Endodermal cell (in vitro differentiated cells): ENCODE results near the gene STK39. TPM values are rescaled to one million over a fixed set of nuclear protein-coding genes. Genes with fewer than 3 reads are reported as not detected.

Source experiments
- DNase-seq: peaks from one replicate; pipeline ENCODE4 v3.0.0-alpha.2; 2017
- H3K27ac ChIP-seq: 2 replicates; pipeline ENCODE4 v1.5.1; 2013; ENCODE audit warnings: mild to moderate bottlenecking, low read depth, low read length, moderate library complexity
- H3K27me3 ChIP-seq: 2 replicates; pipeline ENCODE4 v1.6.1; 2013; ENCODE audit warnings: mild to moderate bottlenecking, low read length, moderate library complexity; ENCODE audit not compliant: insufficient read depth, control insufficient read depth, poor library complexity, severe bottlenecking
- H3K36me3 ChIP-seq: 2 replicates; pipeline ENCODE4 v1.7.0; 2013; ENCODE audit warnings: mild to moderate bottlenecking, low read length, moderate library complexity; ENCODE audit not compliant: control insufficient read depth, insufficient read depth
- H3K4me1 ChIP-seq: one replicate; pipeline ENCODE4 v1.7.0; 2013; ENCODE audit warnings: low read length; ENCODE audit not compliant: control insufficient read depth, insufficient read depth
- H3K4me3 ChIP-seq: 2 replicates; pipeline ENCODE4 v1.5.1; 2013; ENCODE audit warnings: mild to moderate bottlenecking, low read length, moderate library complexity
- H3K9ac ChIP-seq: 2 replicates; pipeline ENCODE4 v1.6.1; 2013; ENCODE audit warnings: mild to moderate bottlenecking, low read length, moderate library complexity; ENCODE audit not compliant: poor library complexity, severe bottlenecking; ENCODE audit errors: extremely low read depth
- H3K9me3 ChIP-seq: 2 replicates; pipeline ENCODE4 v1.6.1; 2013; ENCODE audit warnings: mild to moderate bottlenecking, low read length, moderate library complexity; ENCODE audit not compliant: control insufficient read depth
- H3K27ac Mint-ChIP-seq: 2 replicates; pipeline ENCODE4 v1.8.0; 2020; ENCODE audit warnings: mixed read lengths
- H3K27me3 Mint-ChIP-seq: 2 replicates; pipeline ENCODE4 v1.8.0; 2021; ENCODE audit warnings: mild to moderate bottlenecking, mixed read lengths; ENCODE audit not compliant: insufficient read depth
- H3K36me3 Mint-ChIP-seq: 2 replicates; pipeline ENCODE4 v1.8.0; 2020; ENCODE audit warnings: low read depth, mixed read lengths
- H3K4me1 Mint-ChIP-seq: 2 replicates; pipeline ENCODE4 v1.8.0; 2020; ENCODE audit warnings: mixed read lengths
- H3K4me3 Mint-ChIP-seq: 2 replicates; pipeline ENCODE4 v1.8.0; 2020; ENCODE audit warnings: mild to moderate bottlenecking, moderate library complexity, mixed read lengths
- H3K9me3 Mint-ChIP-seq: 2 replicates; pipeline ENCODE4 v1.8.0; 2020; ENCODE audit warnings: mild to moderate bottlenecking, mixed read lengths
- CTCF ChIP-seq: fragments of 200-600 bp; sonication (generic); conservative IDR thresholded peaks from 2 replicates; pipeline ENCODE4 v1.5.0; 2021; ENCODE audit warnings: antibody characterized with exemption, mild to moderate bottlenecking
- WGBS, 2 experiments: methylation state at CpG; one replicate each; pipeline versions ENCODE4 v1.1.5 to v1.1.7; 2013; ENCODE audit warnings: missing lambda C conversion rate in 2 of 2, mixed read lengths in 1 of 2; ENCODE audit not compliant: insufficient coverage in 1 of 2, insufficient read length in 1 of 2; 5-methylcytosine and 5-hydroxymethylcytosine counted together
- total RNA-seq, 2 donors: library from RNA; stranded (reverse); fragmentation: NEBNext Ultra II Directional in 1 of 2; extraction: Animal tissue kit (Norgen Biotek cat#: 25700) in 1 of 2; gene quantifications; 2 replicates in 1 of 2; 3 replicates in 1 of 2; pipeline ENCODE4 v1.2.1, GENCODE V29; 2021

STK39 gene
- total RNA-seq, 2 donors from 2014 or later: 22.3 to 31.5 TPM

GRCh38 chr2:168140892-168141291, 106.5 kb downstream of the STK39 start:
- H3K27me3 Mint-ChIP-seq: no peaks in the 10 kb centered on the region
- no peaks in the 10 kb centered on the region for H3K9me3 ChIP-seq
- no peak overlapping the region for H3K27ac Mint-ChIP-seq
- no peak overlapping the region for H3K27ac ChIP-seq
- H3K4me1 Mint-ChIP-seq: peaks cover 35% of the 10 kb centered on the region
- H3K36me3 ChIP-seq: no peaks in the 10 kb centered on the region
- no peaks in the 10 kb centered on the region for H3K36me3 Mint-ChIP-seq
- H3K4me3 ChIP-seq: no peak overlapping the region
- H3K9me3 Mint-ChIP-seq: no peaks in the 10 kb centered on the region
- no peak overlapping the region for H3K9ac ChIP-seq
- no peak overlapping the region for H3K4me3 Mint-ChIP-seq
- no peak for TF ChIP-seq CTCF
- peaks cover 21% of the 10 kb centered on the region for H3K4me1 ChIP-seq
- 60 to 85% methylated on average over 1 to 4 of the region's 5 CpGs for WGBS, 2 experiments
- H3K27me3 ChIP-seq: no peaks in the 10 kb centered on the region
- no peak for DNase-seq

GRCh38 chr2:168139852-168140251, 107.5 kb downstream of the STK39 start:
- H3K9me3 Mint-ChIP-seq: no peaks in the 10 kb centered on the region
- TF ChIP-seq CTCF: no peak
- H3K27ac ChIP-seq: peak overlapping the region; percentile 82
- no peaks in the 10 kb centered on the region for H3K9me3 ChIP-seq
- H3K27ac Mint-ChIP-seq: no peak overlapping the region
- H3K27me3 ChIP-seq: no peaks in the 10 kb centered on the region
- no peak overlapping the region for H3K4me3 Mint-ChIP-seq
- no peak overlapping the region for H3K4me3 ChIP-seq
- H3K36me3 ChIP-seq: no peaks in the 10 kb centered on the region
- no peak for DNase-seq
- H3K36me3 Mint-ChIP-seq: no peaks in the 10 kb centered on the region
- H3K9ac ChIP-seq: no peak overlapping the region
- 91 to 95% methylated on average over 3 to 4 of the region's 4 CpGs for WGBS, 2 experiments
- no peaks in the 10 kb centered on the region for H3K27me3 Mint-ChIP-seq
- H3K4me1 Mint-ChIP-seq: peaks cover 35% of the 10 kb centered on the region
- H3K4me1 ChIP-seq: peaks cover 21% of the 10 kb centered on the region

GRCh38 chr2:168138901-168139300, 108.5 kb downstream of the STK39 start:
- H3K27me3 ChIP-seq: no peaks in the 10 kb centered on the region
- WGBS, 2 experiments: 50 to 76% methylated on average over 3 to 5 of the region's 5 CpGs
- H3K9ac ChIP-seq: no peak overlapping the region
- no peaks in the 10 kb centered on the region for H3K36me3 ChIP-seq
- Mint-ChIP-seq H3K27me3 (no peaks in the 10 kb centered on the region), H3K9me3 (no peaks in the 10 kb centered on the region), H3K36me3 (peaks cover 3% of the 10 kb centered on the region), H3K4me1 (peaks cover 35% of the 10 kb centered on the region), H3K27ac (no peak overlapping the region), H3K4me3 (no peak overlapping the region)
- no peak for TF ChIP-seq CTCF
- no peak for DNase-seq
- H3K4me3 ChIP-seq: no peak overlapping the region
- peak overlapping the region; percentile 85 for H3K27ac ChIP-seq
- no peaks in the 10 kb centered on the region for H3K9me3 ChIP-seq
- peaks cover 21% of the 10 kb centered on the region for H3K4me1 ChIP-seq
